Measurements from ENCODE around the gene TSPAN11. TPM values are rescaled to one million over a fixed set of nuclear protein-coding genes. Genes with fewer than 3 reads are reported as not detected.
A peak's percentile ranks its signal among the peaks of the same experiment; 100 is the strongest.
"Not testable (repeated sequence)": the region's sequence is repeated elsewhere in the genome, so short reads cannot be mapped to it uniquely, and the experiment has no call there.

TSPAN11 gene
- total RNA-seq, 1 donor from 2014 or later = 1.7 TPM

DNA sequence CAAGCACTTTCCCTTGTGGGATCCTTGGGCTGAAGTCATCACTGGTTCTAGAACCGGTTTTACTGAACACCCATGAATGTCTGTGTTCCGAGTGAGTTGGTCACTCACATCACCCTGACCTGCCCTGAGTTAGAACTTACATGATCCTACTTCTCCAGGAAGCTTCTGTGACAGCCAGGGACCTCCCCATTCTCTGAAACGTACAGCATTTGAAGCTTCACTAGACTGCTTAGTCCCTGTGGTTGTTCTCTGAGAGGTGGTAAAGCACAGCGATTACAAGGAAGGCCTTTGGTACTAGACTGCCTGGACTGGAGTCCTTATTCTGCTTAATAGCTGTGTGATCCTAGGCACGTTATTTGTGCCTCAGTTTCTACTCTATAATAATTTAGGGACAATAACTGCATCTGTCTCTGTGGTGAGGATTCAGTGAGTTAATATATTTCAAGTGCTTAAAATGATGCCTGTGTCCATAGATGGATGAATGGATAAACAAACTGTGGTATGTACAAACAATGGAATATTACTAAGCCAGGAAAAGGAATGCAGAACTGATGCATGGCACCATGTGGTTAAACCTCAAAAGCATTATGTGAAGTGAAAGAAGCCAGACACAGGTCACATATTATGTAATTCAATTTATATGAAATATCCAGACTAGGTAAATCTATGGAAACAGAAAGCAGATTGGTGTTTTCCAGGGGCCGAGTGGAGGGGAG, 92.4 kb downstream of the TSPAN11 start:
- DNase-seq (ENCODE audit: low spot score) = no peak

DNA sequence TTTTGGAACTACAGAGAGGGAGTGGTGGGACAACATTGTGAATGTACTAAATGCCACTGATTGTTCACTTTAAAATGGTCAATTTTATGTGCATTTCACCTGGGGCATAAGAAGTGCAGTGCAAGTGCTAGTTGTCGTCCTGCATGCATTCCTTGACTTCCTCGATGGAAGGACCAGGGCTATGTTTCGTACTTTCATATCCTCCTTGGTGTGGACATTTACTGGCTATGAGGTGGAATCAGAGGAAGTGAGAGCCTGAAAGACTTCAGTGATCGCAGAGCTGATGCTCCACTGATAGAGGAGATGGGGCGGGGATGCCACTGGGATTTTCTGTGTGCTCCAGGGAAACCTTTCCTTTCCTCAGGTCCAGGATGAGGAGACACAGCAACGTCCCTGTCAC, 93.0 kb downstream of the TSPAN11 start:
- no peak for DNase-seq (ENCODE audit: low spot score)

DNA sequence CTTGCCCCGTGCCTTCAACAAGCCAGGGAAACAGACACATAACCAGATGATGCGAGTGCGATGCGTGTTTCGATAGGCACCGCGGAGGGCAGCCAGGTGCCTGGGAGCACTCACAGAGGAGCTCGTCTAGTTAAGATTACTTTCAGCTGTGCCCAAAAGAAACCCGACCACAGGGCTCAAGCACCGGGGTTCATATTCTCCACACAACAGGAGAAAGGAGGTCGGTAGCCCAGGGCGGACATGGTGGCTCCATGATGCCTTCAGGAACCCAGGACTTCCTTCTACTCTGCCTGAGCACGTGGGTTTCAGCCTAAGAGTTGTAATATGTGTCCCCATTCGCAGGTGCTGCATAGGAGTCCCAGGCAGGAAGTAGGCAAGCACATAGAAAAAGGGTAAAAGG, 93.4 kb downstream of the TSPAN11 start:
- DNase-seq (ENCODE audit: low spot score) = no peak

DNA sequence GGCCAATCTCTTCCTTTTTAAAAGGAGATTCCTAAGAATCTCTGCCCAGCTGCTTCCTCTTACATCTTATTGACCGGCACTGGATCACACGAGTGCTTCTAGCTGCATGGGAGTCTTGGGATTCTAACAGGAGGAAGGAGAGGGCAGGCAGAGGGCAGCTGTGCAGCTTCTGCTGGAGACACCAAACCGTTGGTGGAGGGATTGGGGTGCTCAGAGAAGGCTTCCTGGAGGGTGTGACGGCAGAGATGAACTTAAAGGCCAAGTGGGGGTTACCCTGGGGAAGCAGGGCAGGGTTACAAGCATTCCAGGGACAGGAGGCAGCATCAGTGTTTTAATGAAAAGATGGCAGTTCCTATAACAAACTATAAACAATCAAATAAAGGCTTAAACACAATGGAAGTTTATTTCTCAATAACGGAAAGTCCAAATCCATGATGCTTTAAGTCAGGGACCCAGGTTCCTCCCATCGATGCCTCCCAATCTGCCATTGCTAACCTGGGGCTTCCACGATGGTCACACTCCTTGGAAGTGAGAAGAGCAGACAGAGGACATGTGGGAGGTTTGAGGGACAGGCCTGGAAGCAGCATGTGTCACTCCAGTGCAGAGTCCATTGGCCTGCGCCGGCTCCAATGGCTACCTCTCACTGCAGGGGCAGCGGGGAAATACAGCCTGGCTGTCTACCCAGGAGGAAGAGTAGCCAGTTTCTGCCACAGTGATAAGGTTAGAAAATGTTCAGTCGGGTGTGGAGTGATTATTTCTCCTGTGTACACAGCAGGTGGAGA, 94.0 kb downstream of the TSPAN11 start:
- no peak for DNase-seq (ENCODE audit: low spot score)

DNA sequence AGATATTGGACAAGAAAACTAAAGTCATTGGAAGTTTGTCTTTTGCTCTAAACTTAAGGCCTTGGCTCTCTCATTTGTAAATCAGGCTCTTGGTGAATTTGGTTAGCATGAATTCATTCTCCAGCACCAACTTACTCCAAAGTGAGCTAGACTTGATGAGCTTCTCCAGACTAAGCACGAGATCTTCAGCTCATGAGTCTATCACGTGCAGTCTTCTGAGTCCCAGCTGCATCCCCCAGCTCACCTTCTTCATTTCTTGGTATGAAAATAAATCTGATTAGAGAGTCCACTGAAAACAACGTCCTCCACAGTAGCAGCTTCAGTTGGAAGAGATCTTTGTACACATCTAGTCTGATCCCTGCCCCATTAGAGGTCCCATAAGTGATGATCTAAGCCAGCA, 94.6 kb downstream of the TSPAN11 start:
- no peak for DNase-seq (ENCODE audit: low spot score)

DNA sequence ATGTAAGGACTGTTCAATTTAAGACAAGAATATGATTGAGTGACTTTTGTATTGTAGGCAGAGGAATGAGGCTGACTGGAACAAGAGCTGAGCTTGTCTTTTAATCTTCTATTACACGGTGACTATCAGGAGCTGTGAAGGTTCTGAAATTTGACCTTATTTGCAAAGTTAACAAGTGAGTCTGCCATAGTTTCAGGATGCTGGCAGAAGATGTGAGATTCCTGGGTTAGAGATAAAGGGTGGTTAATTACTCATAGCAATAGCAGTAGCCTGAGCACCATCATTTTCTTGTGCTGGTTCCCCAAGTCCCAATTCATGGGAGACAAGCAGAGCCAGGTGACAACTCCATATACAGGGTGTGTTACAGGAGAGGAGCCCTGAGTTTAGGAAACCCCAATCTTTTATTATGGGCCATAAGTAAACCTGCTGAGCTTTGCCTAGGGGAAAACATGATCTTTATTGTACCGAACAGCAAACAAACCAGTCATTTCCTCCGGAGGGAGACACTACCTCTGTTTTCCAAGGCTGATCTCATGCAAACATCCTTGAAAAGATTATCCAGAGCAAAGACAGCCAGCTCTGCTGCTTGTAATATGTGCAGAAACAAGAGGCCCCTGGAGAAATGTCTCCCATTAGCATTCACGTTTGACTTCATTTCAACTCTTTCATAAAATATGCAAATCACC, 95.4 kb downstream of the TSPAN11 start:
- DNase-seq (ENCODE audit: low spot score) = peak; percentile 13

DNA sequence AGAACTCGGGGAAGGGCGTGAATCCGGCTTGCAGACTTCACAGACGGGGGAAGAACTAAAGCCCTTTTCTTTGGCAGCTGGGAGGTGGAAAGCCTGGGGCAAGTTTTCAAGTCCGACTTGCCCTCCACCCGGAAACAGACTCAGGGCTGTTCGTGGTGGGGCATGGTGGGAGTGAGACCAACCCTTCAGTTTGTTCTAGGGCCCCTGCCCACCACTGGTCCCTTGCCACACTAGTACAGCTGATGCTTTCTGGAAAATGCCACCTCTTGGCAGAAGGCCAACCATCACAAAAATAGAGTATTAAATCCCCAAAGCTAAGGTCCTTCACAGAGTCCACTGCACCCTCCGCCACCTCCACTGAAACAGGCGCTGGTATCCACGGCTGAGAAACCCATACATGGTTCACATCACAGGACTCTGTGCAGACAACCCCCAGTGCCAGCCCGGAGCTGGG, 96.8 kb downstream of the TSPAN11 start:
- no peak for DNase-seq (ENCODE audit: low spot score)

DNA sequence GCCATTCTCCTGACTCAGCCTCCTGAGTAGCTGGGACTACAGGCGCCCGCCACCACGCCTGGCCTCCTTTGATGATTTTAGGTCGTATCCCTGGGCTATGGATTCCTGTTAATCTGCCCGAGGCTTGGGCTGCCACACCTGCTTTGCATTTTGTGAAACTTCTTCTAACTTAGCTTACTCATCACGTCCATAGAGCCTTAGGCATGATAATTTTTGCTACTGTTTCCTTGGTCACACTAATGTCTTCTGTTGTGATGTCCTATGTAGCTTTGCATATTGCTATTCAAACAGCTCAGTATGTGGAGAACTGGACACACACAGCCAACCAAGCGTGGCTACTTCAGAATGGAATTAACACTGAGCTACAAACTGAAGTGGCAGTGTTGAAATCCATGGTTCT, 99.7 kb downstream of the TSPAN11 start:
- DNase-seq (ENCODE audit: low spot score) = no peak

DNA sequence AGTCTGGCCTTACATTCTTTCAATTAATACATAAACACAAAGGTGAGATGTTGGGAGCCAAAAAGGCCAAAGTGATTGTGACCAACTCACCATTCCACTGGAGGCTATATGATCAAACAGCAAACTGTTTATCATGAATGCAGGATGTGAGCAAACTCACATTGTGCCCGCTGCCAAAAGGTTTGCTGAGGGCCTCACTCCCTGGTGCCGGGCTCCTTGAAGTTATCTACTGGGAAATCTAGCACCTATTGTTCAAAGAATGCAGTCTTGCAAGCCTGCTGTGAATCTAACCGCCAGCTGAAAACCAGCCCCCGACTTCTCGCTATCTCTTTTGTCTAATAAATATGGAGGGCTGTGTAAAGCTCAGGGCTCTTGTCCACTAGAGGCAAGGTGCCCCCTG, 100.5 kb downstream of the TSPAN11 start:
- not testable (repeated sequence) for DNase-seq (ENCODE audit: low spot score)

DNA sequence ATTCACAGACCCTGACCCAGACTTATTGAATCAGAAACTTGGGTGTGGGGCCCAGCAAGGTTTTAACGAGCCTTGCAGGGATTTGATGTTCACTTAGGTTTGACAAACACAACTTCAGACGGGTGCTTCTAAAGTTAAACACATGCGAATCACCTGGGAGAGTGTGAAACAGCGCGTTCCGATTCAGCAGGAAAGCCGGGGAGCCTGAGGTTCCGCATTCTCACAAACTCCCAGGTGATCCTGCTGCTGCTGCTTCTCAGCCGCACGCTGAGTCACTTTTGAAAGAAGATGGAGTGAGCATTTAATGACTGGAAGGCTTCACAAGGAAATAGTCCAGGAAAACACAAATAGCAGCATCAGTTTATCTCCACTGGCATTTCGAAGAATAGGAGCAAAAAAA, 102.9 kb downstream of the TSPAN11 start:
- DNase-seq (ENCODE audit: low spot score) = no peak

DNA sequence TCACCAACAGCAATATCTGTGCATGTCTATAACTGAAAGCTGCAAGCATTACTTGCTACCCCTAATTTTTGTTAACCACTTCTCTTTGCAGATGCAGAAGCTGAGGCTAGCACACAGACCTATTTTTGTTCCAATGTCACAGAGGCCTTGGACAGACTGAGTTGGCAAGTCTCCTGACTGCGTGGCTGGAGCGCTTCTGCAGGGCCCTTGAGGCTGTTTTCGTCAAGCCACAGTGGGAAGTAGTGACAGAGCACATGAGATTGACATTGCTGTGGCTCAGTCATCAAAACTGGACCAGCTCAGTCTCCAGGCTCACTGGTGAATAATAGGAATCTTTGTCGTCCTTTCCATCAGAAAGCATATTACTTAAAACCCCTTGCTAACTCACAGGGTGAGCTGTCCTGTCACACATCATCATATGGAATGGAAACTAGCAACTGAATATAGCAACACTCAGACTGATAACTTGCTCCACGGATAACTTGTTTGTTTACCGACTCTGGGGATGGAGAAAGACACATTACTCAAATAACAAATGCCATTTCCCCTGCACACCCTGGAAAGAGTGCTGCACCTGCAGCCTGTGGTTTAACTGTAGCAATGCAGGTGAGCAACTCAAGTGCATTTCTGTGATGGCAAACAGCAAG, 103.5 kb downstream of the TSPAN11 start:
- DNase-seq (ENCODE audit: low spot score) = no peak

DNA sequence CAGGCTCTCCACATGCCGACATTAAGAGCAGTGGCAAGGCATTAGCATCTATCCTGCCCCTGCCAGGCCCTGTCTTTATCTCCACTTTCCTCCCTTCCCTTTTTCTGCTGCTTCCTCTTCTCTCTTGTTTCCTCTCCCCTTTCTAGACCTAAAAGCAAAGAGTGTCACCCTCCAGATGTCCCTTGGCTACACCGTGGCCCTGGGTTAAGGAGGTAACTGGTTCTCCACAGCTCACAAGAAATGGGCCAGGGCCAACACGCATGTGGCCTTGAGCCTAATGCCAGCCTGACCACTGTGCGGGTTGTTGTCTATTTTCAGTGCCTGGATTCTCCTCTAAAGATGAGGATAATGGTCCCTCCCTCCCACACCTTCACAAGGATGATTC, 105.4 kb downstream of the TSPAN11 start:
- DNase-seq (ENCODE audit: low spot score) = no peak

DNA sequence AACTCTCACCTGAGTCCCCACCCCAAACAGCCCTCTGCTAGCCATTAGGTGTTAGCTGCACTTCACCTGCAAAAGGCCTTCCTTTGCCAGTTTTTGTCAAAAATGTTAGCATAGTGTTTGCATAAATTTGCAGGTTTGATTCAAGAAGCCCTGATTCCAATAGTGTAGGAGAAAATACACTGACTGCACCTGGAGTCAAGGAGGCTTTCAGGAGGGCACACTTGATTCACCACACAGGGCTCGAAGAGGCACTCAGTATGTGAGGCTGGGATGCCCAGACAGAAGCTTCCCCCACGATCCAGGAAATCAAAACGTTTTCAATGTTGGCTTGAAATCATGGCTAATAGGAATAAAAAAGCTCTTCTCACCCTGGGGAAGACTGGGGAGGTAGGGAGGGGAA, 106.6 kb downstream of the TSPAN11 start:
- no peak for DNase-seq (ENCODE audit: low spot score)

DNA sequence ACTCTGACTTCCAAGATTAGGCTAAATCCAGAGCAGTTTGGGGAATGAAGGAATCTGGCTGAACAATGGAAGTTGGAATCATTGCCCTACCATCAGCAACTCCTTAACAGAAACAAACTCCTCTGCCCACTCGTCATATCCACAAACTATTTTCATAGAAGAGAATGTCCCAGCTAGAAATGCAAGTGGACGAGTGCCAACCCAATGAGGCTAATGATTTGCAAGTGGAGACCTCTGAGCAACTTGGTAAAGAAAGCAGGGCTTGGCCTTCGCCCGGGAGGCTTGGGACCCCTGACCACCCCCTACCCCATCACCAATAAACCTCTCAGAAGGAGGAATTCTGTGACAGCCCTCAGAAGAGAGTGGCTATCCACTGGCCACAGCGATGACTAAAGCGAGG, 107.1 kb downstream of the TSPAN11 start:
- DNase-seq (ENCODE audit: low spot score) = no peak

DNA sequence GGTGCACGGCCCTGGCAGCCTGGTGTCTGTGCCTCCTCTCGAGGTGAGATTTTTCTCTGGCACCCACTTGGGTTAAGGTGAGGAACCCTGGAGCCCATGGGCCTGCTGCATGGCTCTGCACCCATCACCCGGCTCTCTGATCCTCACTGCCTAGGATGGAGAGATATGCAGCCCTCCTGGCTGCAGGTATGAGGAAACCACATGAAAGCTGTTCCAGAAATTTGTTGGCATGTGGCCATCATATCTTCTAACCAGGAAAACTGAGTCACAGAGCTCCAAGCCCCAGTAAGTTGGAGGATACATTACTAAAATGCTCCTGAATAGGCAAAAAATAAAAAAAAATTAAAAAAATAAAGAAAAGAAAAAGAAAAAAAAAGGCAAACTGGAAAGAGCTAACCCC, 107.8 kb downstream of the TSPAN11 start:
- DNase-seq (ENCODE audit: low spot score) = no peak

DNA sequence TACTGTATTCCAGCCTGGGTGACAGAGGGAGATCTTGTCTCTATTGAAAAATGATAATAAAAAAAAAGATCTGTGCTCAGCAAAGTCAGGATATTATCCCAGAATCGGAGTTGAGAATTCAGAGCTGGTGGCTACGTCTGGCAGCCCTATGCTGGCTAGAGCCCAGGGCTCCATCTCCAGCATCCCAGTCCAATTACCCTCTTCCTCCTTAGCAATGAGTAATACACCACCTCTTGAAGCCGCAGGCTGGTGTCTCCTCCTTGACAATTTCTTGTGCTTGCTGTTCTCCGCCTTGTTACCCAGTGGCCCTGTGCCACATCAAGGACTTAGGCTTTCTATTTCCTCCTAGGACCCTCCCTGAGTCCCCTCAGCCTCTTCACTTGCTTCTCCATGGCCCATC, 108.7 kb downstream of the TSPAN11 start:
- no peak for DNase-seq (ENCODE audit: low spot score)

DNA sequence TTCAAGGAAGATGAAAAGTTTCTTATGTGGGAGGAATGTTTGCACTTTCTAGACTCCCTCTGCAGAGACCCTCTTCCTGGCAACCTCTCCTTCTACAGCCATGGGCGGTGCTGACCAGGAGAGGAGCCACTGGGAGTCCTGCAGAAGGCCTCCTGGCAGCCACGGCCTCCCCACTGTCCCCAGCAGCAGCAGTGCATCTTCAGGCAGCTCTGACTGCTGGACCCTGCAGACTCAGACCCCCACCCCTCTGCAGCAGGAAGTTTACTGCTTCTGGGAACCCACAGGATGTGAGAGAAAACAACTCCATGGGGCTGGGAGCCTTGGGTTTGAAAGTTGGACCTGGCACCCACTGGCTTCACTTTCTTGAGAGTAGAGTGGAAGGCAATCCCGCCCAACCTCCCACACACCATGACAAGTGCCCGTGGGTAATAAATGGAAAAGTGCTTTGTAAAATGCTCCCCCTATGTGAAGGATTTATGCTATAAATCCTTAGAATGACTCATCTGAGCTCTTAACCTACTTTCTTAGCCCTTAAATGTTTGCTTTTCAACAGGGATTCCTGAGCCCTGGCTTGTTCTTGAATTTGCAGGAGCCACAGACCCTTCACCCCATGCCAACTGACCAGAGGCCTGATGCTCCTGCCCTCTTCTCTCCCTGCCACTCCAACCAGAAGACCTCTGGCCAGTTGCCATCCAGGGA, 109.6 kb downstream of the TSPAN11 start:
- peak; percentile 46 for DNase-seq (ENCODE audit: low spot score)

DNA sequence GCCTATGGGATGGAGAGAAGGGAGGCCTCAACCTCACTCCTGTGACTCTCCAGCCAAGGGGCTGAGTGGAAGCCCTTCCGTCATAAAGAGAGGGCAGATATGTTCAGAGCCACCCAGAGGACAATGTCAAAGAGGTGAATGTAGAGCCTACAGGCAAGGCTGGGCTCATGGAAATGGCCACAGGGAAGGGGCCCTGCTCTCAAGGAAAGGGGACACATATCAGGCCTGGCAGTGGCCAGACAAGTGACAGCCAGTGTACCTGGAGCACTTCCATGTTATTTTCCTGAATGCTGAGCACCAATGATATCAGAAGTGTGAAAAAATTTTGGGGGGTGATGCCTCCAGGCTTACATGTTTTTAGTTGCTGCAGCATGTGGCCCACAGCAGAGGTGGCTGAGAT, 110.5 kb downstream of the TSPAN11 start:
- DNase-seq (ENCODE audit: low spot score) = no peak

DNA sequence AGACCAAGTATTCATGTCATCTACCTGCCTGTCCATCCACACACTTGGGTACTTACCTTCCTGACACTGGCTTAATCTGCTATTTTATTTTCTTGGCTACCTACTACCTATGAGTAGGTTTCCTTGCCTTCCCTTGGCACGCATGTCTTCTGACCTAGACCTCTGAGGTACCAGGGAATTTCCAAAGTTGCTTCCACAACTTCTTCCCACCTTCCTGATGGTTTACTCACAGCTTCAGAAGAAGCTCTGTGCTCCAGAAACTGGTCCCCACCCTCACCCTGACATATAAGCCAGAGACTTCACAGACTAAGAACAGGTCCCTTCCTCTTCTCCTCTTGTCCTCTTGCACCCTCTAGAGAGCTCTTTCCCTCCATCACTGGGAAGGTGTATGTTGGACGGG, 111.4 kb downstream of the TSPAN11 start:
- no peak for DNase-seq (ENCODE audit: low spot score)

DNA sequence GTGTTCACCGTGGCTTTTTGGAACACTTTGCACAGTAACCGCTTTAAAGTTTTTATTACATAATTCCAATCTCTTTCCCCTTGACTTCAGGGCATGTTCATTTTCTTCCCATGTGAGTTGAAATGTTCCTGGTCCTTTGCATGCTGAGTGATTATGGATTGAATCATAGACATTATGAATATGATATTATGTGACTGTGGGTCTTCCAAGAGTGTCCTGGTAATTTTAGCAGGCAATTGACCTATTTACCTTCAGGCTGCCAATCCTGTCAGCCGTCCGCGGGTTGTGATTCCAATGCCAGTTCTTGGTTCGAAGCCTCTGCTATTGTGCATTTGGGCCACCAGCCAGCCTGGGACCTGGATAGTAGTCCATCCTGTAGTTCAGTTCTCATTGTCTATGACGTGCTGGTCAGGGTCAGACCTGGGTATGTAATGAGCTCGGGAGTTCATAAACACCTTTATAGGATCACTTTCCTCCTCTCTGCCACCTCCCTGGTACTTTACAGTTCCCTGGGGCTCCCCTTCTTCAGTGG, 114.6 kb downstream of the TSPAN11 start:
- DNase-seq (ENCODE audit: low spot score) = no peak

Data from umbilical cord (tissue), 2 donors.